ENCODE results near the gene GALNT8. TPM values are rescaled to one million over a fixed set of nuclear protein-coding genes. Genes with fewer than 3 reads are reported as not detected.
A peak's percentile ranks its signal among the peaks of the same experiment; 100 is the strongest.

Gene GALNT8
- total and polyA plus RNA-seq, 10 of the 15 experiments (the other 5 are each of a cell fraction or from before 2014, with no cell fraction given): 0.14 to 0.81 (median 0.31) TPM; not detected in 1

DNA sequence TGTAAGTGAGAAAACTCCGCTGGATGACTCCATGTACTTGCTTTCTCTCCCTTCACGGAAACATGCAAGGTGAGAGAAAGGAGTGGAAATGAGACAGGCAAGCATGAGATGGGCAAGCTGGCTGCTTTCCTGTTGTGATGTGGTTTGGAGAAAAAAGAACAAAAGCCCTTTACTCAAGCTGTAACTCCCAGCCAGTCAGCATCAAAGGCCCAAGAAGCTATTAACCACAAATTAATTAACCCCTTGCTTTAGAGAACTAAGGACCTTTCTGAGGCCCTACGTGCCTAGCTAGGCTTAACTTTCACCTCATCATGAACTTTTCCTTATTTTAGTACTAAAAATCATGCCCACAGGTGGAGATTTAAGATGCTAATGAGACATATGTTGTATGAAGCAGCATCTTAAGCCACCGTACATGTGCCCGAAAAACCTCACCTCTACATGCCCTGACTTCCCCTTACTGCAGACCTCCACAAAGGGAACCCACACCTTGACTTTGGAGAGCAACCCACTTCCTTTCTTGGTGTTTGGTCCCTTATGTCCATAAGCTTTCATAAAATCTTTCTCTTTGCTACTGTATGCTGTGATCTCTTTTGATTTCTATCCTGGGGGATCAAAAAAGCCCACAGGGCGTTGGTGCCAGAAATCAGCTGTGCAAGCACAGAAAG lies 87.0 kb downstream of the GALNT8 start (continued):
- TF ChIP-seq, protein P1, sequence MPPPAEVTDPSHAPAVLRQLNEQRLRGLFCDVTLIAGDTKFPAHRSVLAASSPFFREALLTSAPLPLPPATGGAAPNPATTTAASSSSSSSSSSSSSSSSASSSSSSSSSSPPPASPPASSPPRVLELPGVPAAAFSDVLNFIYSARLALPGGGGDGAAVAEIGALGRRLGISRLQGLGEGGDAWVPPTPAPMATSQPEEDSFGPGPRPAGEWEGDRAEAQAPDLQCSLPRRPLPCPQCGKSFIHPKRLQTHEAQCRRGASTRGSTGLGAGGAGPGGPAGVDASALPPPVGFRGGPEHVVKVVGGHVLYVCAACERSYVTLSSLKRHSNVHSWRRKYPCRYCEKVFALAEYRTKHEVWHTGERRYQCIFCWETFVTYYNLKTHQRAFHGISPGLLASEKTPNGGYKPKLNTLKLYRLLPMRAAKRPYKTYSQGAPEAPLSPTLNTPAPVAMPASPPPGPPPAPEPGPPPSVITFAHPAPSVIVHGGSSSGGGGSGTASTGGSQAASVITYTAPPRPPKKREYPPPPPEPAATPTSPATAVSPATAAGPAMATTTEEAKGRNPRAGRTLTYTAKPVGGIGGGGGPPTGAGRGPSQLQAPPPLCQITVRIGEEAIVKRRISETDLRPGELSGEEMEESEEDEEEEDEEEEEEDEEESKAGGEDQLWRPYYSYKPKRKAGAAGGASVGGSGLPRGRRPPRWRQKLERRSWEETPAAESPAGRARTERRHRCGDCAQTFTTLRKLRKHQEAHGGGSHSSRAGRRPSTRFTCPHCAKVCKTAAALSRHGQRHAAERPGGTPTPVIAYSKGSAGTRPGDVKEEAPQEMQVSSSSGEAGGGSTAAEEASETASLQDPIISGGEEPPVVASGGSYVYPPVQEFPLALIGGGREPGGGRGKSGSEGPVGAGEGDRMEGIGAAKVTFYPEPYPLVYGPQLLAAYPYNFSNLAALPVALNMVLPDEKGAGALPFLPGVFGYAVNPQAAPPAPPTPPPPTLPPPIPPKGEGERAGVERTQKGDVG (CRISPR knock-in tag; IDR thresholded peaks at IDR 0.05): no peak
- peak; percentile 81; the same call in 1 of the 2 replicates for TF ChIP-seq SPI1 (IDR thresholded peaks at IDR 0.05; ENCODE audit: borderline replicate concordance, insufficient read depth, low read depth, low read length)

DNA sequence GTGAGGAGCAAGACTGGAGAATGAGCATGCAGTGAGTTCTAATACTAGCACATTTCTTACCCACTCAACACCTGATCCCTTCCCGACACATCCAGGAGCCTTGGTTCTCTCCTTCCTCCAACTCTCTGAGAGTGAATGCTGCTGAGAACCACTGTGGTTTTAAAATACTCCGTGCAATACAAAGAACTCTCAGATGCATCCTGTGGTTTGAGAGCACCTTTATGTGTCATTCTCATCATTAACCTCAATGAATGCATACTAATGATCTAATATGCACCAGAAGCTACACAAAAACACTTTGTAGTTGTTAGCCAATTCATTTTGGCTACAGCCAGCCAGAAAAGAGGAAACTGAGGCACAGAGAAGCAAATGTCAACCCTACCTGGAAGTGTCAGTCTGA lies 87.6 kb downstream of the GALNT8 start:
- no peak overlapping the region for H3K27ac ChIP-seq (ENCODE audit: control insufficient read depth, insufficient read depth)
- no TSS peak for BruUV-seq (replicated peaks)
- intact Hi-C loops (cut with micrococcal nuclease; ENCODE audit: unreplicated experiment): no loop called here
- TF ChIP-seq BRCA1 (IDR thresholded peaks at IDR 0.05; ENCODE audit: low read depth, low read length): no peak
- TF ChIP-seq NFYB (IDR thresholded peaks at IDR 0.05; ENCODE audit: insufficient read depth, low read depth, low read length): no peak
- TF ChIP-seq TCF12 (IDR thresholded peaks at IDR 0.05; ENCODE audit: low read depth, low read length): no peak
- no peak for TF ChIP-seq DPF2 (IDR thresholded peaks at IDR 0.05)
- TF ChIP-seq EP300 (IDR thresholded peaks at IDR 0.05; ENCODE audit: borderline replicate concordance in 1 of 2, control insufficient read depth in 1 of 2, low read depth in 2 of 2, low read length in 2 of 2): 0 out of 4 replicates have a peak, but pooled peaks of 1 of the 2 experiments have one; percentile 65
- TF ChIP-seq, protein P1 (CRISPR knock-in tag; IDR thresholded peaks at IDR 0.05): no peak
- 0 out of 2 replicates have a peak, but pooled peaks have one; percentile 24 for TF ChIP-seq BCL11A (IDR thresholded peaks at IDR 0.05; ENCODE audit: low read depth, low read length)
- TF ChIP-seq, protein P2, sequence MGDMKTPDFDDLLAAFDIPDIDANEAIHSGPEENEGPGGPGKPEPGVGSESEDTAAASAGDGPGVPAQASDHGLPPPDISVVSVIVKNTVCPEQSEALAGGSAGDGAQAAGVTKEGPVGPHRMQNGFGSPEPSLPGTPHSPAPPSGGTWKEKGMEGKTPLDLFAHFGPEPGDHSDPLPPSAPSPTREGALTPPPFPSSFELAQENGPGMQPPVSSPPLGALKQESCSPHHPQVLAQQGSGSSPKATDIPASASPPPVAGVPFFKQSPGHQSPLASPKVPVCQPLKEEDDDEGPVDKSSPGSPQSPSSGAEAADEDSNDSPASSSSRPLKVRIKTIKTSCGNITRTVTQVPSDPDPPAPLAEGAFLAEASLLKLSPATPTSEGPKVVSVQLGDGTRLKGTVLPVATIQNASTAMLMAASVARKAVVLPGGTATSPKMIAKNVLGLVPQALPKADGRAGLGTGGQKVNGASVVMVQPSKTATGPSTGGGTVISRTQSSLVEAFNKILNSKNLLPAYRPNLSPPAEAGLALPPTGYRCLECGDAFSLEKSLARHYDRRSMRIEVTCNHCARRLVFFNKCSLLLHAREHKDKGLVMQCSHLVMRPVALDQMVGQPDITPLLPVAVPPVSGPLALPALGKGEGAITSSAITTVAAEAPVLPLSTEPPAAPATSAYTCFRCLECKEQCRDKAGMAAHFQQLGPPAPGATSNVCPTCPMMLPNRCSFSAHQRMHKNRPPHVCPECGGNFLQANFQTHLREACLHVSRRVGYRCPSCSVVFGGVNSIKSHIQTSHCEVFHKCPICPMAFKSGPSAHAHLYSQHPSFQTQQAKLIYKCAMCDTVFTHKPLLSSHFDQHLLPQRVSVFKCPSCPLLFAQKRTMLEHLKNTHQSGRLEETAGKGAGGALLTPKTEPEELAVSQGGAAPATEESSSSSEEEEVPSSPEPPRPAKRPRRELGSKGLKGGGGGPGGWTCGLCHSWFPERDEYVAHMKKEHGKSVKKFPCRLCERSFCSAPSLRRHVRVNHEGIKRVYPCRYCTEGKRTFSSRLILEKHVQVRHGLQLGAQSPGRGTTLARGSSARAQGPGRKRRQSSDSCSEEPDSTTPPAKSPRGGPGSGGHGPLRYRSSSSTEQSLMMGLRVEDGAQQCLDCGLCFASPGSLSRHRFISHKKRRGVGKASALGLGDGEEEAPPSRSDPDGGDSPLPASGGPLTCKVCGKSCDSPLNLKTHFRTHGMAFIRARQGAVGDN (IDR thresholded peaks at IDR 0.05): no peak

More for the DNA sequence above, 87.6 kb downstream of the GALNT8 start:
- CTCF ChIA-PET: interaction anchor here (0.7 to 1.4 kb wide), 2 partner anchors 13 to 41 kb away, joined by 3 to 6 read pairs; no protein-coding TSS in a partner anchor
- Histone ChIP-seq H2AFZ (ENCODE audit: control insufficient read depth, low read depth, low read length) (no peak overlapping the region), H3K36me3 (ENCODE audit: control insufficient read depth in 2 of 2, insufficient read depth in 2 of 2, low read length in 1 of 2) (no peaks in the 10 kb centered on the region; a peak in 1 of 4 replicates), H3K79me2 (ENCODE audit: control insufficient read depth, insufficient read depth, low read length) (no peaks in the 10 kb centered on the region), H3K9me3 (replicated peaks; ENCODE audit: control insufficient read depth, insufficient read depth, low read length) (no peaks in the 10 kb centered on the region), H3K4me3 (no peak overlapping the region), H4K20me1 (ENCODE audit: control insufficient read depth, insufficient read depth) (no peaks in the 10 kb centered on the region; the same call in 1 of the 2 replicates), H3K9ac (ENCODE audit: control insufficient read depth, insufficient read depth, low read length) (no peak overlapping the region), H3K27me3 (replicated peaks in 1 of 2; ENCODE audit: control insufficient read depth in 2 of 2, insufficient read depth in 2 of 2, low read length in 1 of 2) (no peaks in the 10 kb centered on the region), H3K4me1 (ENCODE audit: control insufficient read depth, insufficient read depth, low read length) (peaks cover 11% of the 10 kb centered on the region), H3K4me2 (ENCODE audit: control insufficient read depth, insufficient read depth) (no peak overlapping the region)
- RAD21 ChIA-PET (ENCODE audit: unreplicated experiment): no interaction called here
- SMC1A ChIA-PET (ENCODE audit: uncharacterized antibody, unreplicated experiment): interaction anchor here (0.9 to 2.4 kb wide), 2 partner anchors 40 to 135 kb away, joined by 3 to 7 read pairs; no protein-coding TSS in a partner anchor
- in situ Hi-C loops (cut with MboI): no loop called here
- peak; percentile 70 for ATAC-seq
- DNase-seq (ENCODE audit: low read depth, low spot score): no peak
- POLR2A ChIA-PET: interaction anchor here (0.6 kb wide), 1 partner anchor 20 kb away, joined by 6 read pairs; no protein-coding TSS in a partner anchor
- WGBS (ENCODE audit: insufficient coverage, insufficient replicate concordance, low lambda C conversion rate, missing lambda C conversion rate): 12% methylated on average over 2 of the region's 2 CpGs
- no peak for FAIRE-seq
